PC-3 (cell line): ENCODE data around the gene IRF8.

Experiments used
- EZH2 ChIP-seq: fragments of 300-600 bp; sonication (generic); IDR thresholded peaks from one replicate; pipeline ENCODE4 v1.6.1; 2017; ENCODE audit warnings: antibody characterized with exemption, mild to moderate bottlenecking, low read length; ENCODE audit not compliant: unreplicated experiment
- TF ChIP-seq, protein P1 (sequence below): fragments of 300-600 bp; sonication (generic); conservative IDR thresholded peaks from 2 replicates; pipeline ENCODE4 v1.5.1; 2017; ENCODE audit warnings: antibody characterized with exemption, low read depth, mild to moderate bottlenecking, low read length

DNA sequence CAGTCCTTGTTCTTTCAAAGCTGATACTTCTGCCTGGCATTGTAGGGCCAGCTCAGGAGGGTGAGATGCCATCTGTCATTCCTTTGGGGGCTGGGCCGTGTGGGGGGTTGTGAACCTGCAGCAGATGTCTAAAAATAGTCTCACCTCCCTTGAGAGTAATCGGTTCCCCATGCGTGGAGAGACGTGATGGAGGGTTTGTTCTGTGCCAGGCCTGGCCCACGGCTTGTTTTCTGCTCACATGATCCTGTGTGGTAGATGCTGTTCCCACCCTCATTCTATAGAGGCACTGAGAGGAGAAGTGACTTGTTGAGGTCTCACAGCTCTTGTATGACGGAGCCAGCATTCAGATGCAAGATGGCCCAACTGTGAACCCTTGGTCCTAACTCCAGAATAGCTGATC is 4.6 kb downstream of the IRF8 start:
- TF ChIP-seq EZH2, result no peak
- TF ChIP-seq, protein P1, sequence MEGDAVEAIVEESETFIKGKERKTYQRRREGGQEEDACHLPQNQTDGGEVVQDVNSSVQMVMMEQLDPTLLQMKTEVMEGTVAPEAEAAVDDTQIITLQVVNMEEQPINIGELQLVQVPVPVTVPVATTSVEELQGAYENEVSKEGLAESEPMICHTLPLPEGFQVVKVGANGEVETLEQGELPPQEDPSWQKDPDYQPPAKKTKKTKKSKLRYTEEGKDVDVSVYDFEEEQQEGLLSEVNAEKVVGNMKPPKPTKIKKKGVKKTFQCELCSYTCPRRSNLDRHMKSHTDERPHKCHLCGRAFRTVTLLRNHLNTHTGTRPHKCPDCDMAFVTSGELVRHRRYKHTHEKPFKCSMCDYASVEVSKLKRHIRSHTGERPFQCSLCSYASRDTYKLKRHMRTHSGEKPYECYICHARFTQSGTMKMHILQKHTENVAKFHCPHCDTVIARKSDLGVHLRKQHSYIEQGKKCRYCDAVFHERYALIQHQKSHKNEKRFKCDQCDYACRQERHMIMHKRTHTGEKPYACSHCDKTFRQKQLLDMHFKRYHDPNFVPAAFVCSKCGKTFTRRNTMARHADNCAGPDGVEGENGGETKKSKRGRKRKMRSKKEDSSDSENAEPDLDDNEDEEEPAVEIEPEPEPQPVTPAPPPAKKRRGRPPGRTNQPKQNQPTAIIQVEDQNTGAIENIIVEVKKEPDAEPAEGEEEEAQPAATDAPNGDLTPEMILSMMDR, result no peak
